SK-N-MC (cell line): ENCODE data around the gene HCN3.

Experiments
- EZH2 ChIP-seq: fragments of 200-600 bp; sonication (generic); IDR thresholded peaks from one replicate; pipeline ENCODE4 v1.6.1; 2017; ENCODE audit warnings: antibody characterized with exemption
- FOXP2 ChIP-seq: optimal IDR thresholded peaks from 2 replicates; pipeline ENCODE3; 2011; ENCODE audit warnings: mild to moderate bottlenecking, moderate library complexity; ENCODE audit not compliant: insufficient read depth; ENCODE audit errors: extremely low read length, control extremely low read depth

DNA sequence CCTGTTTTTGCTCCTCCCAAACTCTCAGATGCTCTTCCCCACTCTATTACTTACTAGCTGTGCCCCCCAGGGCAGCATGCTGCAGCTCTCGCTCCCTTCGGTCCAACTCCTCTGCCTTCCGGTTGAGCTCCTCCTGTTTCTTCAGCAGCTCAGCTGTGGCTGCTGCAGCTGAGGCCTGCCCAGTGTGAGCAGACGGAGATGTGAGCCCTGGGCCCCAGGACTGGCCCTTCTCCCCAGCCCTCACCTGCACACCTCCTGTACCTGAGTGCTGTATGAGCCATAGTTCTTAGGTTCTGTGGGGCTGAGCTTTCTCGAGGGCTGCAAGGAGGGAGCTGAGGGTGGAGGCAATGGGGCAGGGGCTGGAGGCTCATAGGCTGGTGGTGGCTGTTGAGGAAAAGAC lies 17.0 kb upstream of the HCN3 start:
- TF ChIP-seq FOXP2 (no peak), EZH2 (no peak)
